HepG2 (cell line): ENCODE results near the gene ELMO2. TPM values are rescaled to one million over a fixed set of nuclear protein-coding genes. Genes with fewer than 3 reads are reported as not detected.

ENCODE experiments used
- ARNTL ChIP-seq: sonication (generic); formaldehyde crosslinking; IDR thresholded peaks from 2 replicates; pipeline ENCODE4 v1.4.0; 2020; ENCODE audit warnings: mild to moderate bottlenecking, missing genetic modification reagents
- ATF1 ChIP-seq: IDR thresholded peaks from 2 replicates; pipeline ENCODE4 v1.6.1; 2016; ENCODE audit warnings: mild to moderate bottlenecking, control low read depth
- GRHL1 ChIP-seq: sonication (generic); formaldehyde crosslinking; conservative IDR thresholded peaks from 2 replicates; pipeline ENCODE4 v1.8.0; 2022; ENCODE audit warnings: missing genetic modification reagents
- JUN ChIP-seq: sonication (generic); formaldehyde crosslinking; IDR thresholded peaks from 2 replicates; pipeline ENCODE4 v1.4.0; 2020; ENCODE audit warnings: mild to moderate bottlenecking, missing genetic modification reagents
- MED1 ChIP-seq: sonication (generic); formaldehyde crosslinking; IDR thresholded peaks from 2 replicates; pipeline ENCODE4 v1.4.0; 2020; ENCODE audit warnings: missing genetic modification reagents
- NAIF1 ChIP-seq: sonication (generic); formaldehyde crosslinking; IDR thresholded peaks from 2 replicates; pipeline ENCODE4 v1.5.0; 2020; ENCODE audit warnings: mild to moderate bottlenecking, missing genetic modification reagents, borderline replicate concordance
- NFKB2 ChIP-seq: sonication (generic); formaldehyde crosslinking; IDR thresholded peaks from 2 replicates; pipeline ENCODE4 v1.4.0; 2020; ENCODE audit warnings: missing genetic modification reagents, borderline replicate concordance
- NFKBIZ ChIP-seq: IDR thresholded peaks from 2 replicates; pipeline ENCODE4 v1.6.1; 2018; ENCODE audit warnings: missing genetic modification reagents, missing compliant biosample characterization
- NONO ChIP-seq, 2 experiments: fragments of 450-650 bp in 1 of 2; sonication (generic) in 1 of 2; formaldehyde crosslinking in 1 of 2; IDR thresholded peaks in 1 of 2; conservative IDR thresholded peaks in 1 of 2; 2 replicates each; pipeline versions ENCODE4 v1.6.1 to v1.8.0; 2017 to 2022; ENCODE audit warnings: mild to moderate bottlenecking in 1 of 2, missing genetic modification reagents in 1 of 2, moderate library complexity in 1 of 2
- PLRG1 ChIP-seq: fragments of 450-650 bp; conservative IDR thresholded peaks from 2 replicates; pipeline ENCODE4 v1.6.1; 2016
- REXO4 ChIP-seq: sonication (generic); formaldehyde crosslinking; IDR thresholded peaks from 2 replicates; pipeline ENCODE4 v1.8.0; 2022; ENCODE audit warnings: missing genetic modification reagents, mild to moderate bottlenecking, borderline replicate concordance
- SMARCC2 ChIP-seq: fragments of 450-650 bp; IDR thresholded peaks from 2 replicates; pipeline ENCODE4 v1.6.1; 2017; ENCODE audit warnings: antibody characterized with exemption, mild to moderate bottlenecking
- ZNF256 ChIP-seq: sonication (generic); formaldehyde crosslinking; conservative IDR thresholded peaks from 2 replicates; pipeline ENCODE4 v1.4.0; 2020; ENCODE audit warnings: missing genetic modification reagents
- ZNF598 ChIP-seq: sonication (generic); formaldehyde crosslinking; IDR thresholded peaks from 2 replicates; pipeline ENCODE4 v1.5.1; 2020; ENCODE audit warnings: mild to moderate bottlenecking, missing genetic modification reagents, borderline replicate concordance
- ZNF704 ChIP-seq: sonication (generic); formaldehyde crosslinking; IDR thresholded peaks from 2 replicates; pipeline ENCODE4 v1.8.1; 2023; ENCODE audit warnings: mild to moderate bottlenecking, inconsistent platforms, moderate library complexity, missing genetic modification reagents, borderline replicate concordance
- ZNF710 ChIP-seq: sonication (generic); formaldehyde crosslinking; IDR thresholded peaks from 2 replicates; pipeline ENCODE4 v1.5.0; 2020; ENCODE audit warnings: mild to moderate bottlenecking, missing genetic modification reagents, borderline replicate concordance
- ZNF747 ChIP-seq: sonication (generic); formaldehyde crosslinking; IDR thresholded peaks from 2 replicates; pipeline ENCODE4 v1.8.1; 2023; ENCODE audit warnings: missing genetic modification reagents, mild to moderate bottlenecking, borderline replicate concordance
- ZNF780A ChIP-seq: sonication (generic); formaldehyde crosslinking; IDR thresholded peaks from 2 replicates; pipeline ENCODE4 v1.8.0; 2022; ENCODE audit warnings: mild to moderate bottlenecking, missing genetic modification reagents, moderate library complexity
- ZNF792 ChIP-seq: IDR thresholded peaks from 2 replicates; pipeline ENCODE4 v1.6.1; 2016
- polyA plus RNA-seq, 8 experiments: library from polyadenylated mRNA; depleted of rRNA in 3 of 8; stranded (reverse) in 7 of 8; unstranded in 1 of 8; fragments of >200 nt; fragmentation: Illumina TruSeq in 4 of 8; extraction: Trizol in 4 of 8; gene quantifications; 2 replicates each; pipeline versions ENCODE4 v1.2.1 to v1.2.3, GENCODE V29; 2011 to 2016; ENCODE audit warnings: low read depth in 4 of 8, missing spikeins in 1 of 8, mixed read lengths in 1 of 8; ENCODE audit not compliant: insufficient read depth in 1 of 8
- total RNA-seq, 5 experiments: library from RNA; depleted of rRNA; stranded (reverse); fragments of >200 nt; fragmentation: Illumina TruSeq; extraction: Trizol; gene quantifications; 2 replicates each; pipeline ENCODE4 v1.2.3, GENCODE V29; 2016; ENCODE audit warnings: low read depth in 1 of 5
- TF ChIP-seq, protein P1 (sequence below): sonication (generic); formaldehyde crosslinking; IDR thresholded peaks from 2 replicates; pipeline ENCODE4 v1.4.0; 2020; ENCODE audit warnings: mild to moderate bottlenecking, missing genetic modification reagents

ELMO2 gene
- total and polyA plus RNA-seq, 2 of the 13 experiments (the other 11 are each of a cell fraction or from before 2014, with no cell fraction given) = 30.6 to 35.7 TPM

- TF ChIP-seq ARNTL = no peak
- TF ChIP-seq ZNF256 (CRISPR knock-in tag) = no peak
- no peak for TF ChIP-seq ZNF792 (CRISPR knock-in tag)
- TF ChIP-seq REXO4 (CRISPR knock-in tag) = no peak
- TF ChIP-seq MED1 (CRISPR knock-in tag) = peak; percentile 41
- TF ChIP-seq GRHL1 (CRISPR knock-in tag) = no peak
- peak; percentile 41; the same call in 1 of the 2 replicates for TF ChIP-seq NFKB2 (CRISPR knock-in tag)
- TF ChIP-seq ZNF747 (CRISPR knock-in tag) = 0 out of 2 replicates have a peak, but pooled peaks have one; percentile 46
- no peak for TF ChIP-seq NFKBIZ (CRISPR knock-in tag)
- no peak for TF ChIP-seq ZNF710 (CRISPR knock-in tag)
- no peak for TF ChIP-seq ATF1
- TF ChIP-seq ZNF704 (CRISPR knock-in tag) = no peak
- TF ChIP-seq JUN (CRISPR knock-in tag) = no peak
- TF ChIP-seq, protein P1, sequence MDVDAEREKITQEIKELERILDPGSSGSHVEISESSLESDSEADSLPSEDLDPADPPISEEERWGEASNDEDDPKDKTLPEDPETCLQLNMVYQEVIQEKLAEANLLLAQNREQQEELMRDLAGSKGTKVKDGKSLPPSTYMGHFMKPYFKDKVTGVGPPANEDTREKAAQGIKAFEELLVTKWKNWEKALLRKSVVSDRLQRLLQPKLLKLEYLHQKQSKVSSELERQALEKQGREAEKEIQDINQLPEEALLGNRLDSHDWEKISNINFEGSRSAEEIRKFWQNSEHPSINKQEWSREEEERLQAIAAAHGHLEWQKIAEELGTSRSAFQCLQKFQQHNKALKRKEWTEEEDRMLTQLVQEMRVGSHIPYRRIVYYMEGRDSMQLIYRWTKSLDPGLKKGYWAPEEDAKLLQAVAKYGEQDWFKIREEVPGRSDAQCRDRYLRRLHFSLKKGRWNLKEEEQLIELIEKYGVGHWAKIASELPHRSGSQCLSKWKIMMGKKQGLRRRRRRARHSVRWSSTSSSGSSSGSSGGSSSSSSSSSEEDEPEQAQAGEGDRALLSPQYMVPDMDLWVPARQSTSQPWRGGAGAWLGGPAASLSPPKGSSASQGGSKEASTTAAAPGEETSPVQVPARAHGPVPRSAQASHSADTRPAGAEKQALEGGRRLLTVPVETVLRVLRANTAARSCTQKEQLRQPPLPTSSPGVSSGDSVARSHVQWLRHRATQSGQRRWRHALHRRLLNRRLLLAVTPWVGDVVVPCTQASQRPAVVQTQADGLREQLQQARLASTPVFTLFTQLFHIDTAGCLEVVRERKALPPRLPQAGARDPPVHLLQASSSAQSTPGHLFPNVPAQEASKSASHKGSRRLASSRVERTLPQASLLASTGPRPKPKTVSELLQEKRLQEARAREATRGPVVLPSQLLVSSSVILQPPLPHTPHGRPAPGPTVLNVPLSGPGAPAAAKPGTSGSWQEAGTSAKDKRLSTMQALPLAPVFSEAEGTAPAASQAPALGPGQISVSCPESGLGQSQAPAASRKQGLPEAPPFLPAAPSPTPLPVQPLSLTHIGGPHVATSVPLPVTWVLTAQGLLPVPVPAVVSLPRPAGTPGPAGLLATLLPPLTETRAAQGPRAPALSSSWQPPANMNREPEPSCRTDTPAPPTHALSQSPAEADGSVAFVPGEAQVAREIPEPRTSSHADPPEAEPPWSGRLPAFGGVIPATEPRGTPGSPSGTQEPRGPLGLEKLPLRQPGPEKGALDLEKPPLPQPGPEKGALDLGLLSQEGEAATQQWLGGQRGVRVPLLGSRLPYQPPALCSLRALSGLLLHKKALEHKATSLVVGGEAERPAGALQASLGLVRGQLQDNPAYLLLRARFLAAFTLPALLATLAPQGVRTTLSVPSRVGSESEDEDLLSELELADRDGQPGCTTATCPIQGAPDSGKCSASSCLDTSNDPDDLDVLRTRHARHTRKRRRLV (CRISPR knock-in tag) = no peak
- TF ChIP-seq NAIF1 = no peak
- TF ChIP-seq ZNF598 (CRISPR knock-in tag) = peak; percentile 58; the same call in 1 of the 2 replicates
- no peak for TF ChIP-seq SMARCC2
- TF ChIP-seq PLRG1 = no peak
- TF ChIP-seq NONO (IDR thresholded peaks at IDR 0.05) = no peak
- TF ChIP-seq NONO (CRISPR knock-in tag; conservative IDR thresholded peaks at IDR 0.05) = no peak
- no peak for TF ChIP-seq ZNF780A (CRISPR knock-in tag)
Observed at GRCh38 chr20:46343348-46343974, 63.0 kb downstream of the ELMO2 start (continued).
